Measurements from ENCODE around the gene KIF26B.

Gene KIF26B

DNA sequence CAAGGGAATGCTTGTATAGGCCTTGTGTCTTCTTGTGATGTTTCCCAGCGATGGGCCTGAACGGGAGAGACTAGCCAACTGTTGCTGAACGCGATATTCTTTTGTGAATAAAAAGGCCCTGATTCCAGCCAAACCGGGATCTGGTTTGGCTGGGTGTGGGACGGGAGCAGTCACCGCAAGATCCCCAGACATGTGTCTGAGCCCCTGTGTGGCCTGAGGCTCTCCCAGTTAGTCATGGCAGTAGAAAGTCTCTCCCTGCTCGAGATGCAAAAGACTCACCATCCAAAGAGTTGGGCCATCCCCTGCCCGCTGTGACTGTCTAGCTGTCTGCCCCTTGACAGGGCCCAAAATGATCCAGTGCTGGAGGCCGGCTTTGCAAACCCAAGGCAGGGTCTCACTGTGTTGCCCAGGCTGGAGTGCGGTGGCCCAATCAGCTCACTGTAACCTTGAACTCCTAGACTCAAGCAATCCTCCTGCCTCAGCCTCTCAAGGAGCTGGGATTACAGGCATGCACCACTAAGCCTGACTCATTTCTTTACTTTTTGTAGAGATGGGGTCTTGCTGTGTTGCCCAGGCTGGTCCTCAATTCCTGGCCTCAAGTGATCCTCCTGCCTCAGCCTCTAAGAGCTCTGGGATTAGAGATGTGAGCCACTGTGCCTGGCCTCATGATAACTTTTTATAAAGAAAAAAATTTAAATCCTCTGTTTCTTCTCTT, 56.4 kb downstream of the KIF26B start:
- no peak for DNase-seq

DNA sequence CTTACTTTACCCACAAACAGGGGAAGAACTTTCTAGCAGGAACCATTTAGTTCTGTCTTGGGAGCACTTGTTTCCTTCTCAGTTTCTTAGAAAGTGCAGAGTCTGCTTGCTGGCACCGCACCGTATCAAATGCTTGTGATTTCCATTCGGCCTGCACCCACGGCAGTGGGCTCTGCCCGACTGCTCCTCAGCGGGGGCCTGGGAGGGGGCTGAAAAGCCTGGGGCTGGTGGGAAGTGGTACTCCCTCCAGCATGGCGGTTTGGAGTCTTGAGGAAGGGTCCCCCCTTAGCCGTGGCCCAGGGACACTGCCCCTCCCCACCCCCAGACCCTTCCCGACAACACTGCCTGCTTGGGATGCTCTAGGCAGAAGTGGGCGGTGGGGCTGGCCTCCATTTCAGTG, 57.0 kb downstream of the KIF26B start:
- no peak for DNase-seq

DNA sequence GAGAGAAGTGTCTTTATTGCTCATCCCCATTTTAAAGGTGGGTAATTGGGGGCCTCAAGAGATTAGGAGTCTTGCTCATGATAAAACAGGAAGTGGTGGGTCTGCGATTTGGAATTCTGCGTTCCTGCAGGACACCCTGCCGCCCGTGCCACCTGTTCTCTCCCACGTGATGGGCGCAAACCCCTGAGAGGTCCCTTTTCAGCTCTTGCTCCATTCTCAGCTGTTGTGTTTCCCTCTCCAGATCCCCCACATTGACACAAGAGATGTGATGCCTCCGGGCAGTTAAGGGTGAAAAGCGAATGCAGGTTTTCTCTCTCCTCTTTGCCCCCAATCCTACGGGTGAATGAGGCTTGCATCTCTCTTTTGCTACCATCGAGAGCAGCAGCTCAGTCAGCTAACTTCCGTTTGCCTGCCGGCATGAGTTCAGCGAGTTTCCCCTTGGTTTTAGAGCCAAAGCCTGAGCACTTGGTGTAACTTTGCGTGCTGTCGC, 57.5 kb downstream of the KIF26B start:
- DNase-seq, result no peak

DNA sequence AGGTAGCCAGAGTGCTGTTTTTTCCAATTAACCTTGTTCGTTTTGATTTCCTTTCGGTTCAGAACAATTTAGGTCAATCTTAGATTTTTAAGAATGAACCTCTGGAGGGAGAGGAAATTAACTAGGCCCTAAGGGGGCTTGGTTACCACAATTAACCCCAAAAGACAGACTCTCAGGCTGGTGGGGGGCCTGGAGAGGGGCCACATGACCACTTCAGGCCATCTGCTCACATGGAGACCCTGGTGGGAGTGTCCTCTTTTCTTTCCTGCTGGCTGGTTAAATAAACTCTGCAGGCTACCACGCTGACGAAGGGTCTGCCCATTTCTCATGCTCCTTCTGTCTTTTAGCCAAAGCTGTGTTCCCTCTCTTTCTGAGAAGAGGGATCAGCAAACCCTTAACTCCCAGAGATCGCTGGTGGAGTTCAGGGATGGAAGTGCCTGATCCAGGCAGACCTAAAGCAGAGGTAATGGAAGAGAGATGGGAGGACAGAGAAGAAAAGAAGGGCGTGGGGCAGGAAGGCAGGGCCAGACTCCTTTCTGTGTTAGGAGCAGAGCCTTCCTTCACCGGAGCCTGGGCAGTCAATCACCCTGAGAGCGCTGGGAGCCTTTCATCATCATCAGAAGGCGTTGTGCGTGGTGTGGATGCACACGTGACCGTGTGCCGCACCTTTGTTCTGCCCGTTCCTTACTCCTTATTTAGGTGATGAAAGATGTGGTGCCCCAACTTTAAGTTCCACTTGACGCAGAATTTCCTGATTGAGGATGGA, 58.5 kb downstream of the KIF26B start:
- DNase-seq, result peak; percentile 70

DNA sequence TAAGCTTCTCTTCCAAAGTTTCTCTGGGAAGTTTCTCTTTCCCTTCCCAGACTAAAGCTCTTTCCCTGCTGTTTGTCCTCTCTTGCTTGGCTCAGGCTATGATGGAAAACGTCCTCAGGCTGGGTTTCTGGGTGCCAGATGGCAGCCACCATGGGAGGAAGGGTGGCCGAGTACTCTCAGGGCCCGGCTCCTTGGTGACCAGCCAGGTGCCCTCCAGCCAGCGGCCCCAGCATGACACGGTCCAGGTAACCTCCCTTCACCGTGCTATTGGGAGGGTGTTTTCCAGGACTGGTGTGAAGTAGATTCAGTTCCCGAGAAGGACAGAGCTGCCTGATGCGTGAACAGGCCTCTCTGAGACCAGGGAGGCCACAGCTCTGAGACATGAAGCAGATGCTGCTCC, 60.3 kb downstream of the KIF26B start:
- DNase-seq, result no peak

DNA sequence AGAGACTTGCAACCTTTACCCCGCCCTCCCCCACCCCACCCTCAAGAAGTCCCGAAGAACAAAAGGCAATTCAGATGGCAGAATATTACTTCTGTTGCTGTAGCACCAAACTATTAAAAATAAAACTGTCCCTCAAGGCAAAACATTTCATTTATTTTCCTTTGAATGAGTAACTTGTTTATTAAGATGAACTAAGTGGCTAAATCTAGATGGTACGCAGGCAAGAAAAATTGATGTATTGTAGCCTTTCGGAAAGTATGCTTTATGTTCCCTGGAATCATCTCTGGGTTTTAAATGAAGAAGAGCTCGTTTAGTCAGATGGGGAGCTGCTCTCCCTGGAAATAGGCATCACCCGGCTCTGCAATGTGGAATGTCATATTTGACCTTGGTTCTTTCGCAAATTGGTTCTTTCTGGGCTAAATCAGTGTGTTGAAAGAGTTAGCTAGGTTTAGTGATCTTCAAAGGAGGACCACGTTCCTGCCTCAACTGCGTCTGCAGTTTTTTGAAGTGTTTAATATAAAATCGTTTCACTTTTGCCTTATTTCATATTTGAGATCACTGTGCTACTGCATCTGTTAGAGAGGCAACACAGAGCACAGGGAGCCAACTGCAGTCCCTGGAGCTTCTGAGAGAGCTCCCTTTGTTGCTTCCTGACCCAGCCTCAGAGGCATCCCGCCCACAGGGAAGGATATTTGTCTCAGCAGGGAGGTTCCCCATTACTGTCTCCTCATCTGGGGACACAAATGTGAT, 61.8 kb downstream of the KIF26B start:
- peak; percentile 69 for DNase-seq

DNA sequence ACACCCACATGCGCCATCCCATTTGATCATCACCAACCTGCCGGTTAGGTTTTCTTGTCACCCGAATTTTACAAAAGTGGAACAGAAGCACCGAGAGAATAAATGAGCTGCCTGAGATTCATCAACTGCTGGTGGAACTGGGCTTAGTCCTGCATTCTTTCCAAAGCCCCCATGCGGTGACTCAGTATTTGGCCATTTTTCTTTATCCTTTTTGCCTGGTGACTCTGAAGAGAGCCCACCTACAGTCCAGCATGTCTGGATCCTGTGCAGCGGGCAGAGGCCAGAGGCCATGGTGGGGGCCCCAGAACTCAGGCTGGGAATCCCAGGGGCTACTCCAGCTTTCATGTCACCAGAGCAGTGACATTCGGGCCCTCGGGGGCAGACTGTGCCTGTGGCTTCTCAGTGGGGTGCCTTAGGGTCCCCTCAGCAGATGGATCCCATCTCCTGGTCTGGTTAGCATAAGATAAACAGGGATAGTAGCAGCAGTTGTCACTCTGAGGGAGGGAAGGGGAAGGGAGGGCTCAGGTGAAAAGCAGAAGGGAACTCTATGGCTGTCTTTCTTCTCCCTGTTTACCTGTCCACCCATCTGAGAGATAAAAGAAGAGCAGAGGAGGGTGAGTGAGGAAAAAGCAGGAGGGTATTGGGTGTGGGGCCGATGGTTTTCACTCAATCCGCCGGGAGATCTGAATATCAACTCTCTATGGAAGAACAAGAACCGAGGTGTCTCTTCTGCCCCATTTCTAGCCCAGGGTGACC, 63.2 kb downstream of the KIF26B start:
- no peak for DNase-seq

DNA sequence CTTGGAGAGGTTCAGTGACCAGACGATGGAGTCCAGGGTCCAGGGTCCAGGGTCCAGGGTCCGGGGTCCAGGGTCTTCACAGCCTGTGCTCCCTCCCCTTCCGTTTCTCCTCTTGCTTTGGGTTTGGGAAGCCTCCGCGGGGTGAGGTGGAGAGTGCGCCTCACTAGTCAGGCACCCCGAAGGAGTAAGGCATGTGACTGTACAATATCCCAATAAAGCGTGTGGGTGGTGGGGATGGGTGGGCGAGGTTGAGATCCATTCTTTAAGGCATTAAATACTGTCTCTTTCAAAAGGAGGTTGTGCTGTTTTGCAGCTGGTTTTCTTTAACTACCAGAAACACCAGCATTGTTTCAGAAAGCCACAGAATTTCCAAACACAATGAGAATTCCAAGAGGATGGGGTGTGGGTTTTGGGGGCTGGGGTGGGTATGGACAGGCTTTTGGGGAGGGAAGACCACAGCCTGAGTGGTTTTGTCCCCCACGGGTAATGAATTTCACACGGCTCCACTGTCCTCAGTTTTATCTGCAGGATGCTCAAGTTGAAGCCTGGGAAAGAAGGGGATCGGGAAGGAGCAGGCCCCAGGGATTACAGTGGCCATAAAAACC, 65.7 kb downstream of the KIF26B start:
- no peak for DNase-seq

DNA sequence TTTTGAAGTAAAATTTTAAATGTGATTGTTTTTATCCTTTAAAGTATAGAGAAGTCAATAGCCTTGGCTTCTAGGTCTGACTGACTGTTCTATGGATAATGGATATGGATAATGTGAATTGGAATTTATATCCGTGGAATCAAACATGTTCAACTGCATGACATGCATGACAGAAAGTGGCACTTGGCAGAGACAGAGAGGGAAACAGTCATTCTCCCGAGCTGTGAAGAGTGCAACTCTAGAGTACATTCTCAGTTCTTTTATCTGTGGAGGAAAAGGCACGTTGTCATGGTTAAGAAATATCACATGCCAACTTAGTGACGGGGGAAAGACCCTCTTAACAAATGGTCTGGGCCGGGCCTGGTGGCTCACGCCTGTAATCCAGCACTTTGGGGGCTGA, 67.0 kb downstream of the KIF26B start:
- no peak for DNase-seq

DNA sequence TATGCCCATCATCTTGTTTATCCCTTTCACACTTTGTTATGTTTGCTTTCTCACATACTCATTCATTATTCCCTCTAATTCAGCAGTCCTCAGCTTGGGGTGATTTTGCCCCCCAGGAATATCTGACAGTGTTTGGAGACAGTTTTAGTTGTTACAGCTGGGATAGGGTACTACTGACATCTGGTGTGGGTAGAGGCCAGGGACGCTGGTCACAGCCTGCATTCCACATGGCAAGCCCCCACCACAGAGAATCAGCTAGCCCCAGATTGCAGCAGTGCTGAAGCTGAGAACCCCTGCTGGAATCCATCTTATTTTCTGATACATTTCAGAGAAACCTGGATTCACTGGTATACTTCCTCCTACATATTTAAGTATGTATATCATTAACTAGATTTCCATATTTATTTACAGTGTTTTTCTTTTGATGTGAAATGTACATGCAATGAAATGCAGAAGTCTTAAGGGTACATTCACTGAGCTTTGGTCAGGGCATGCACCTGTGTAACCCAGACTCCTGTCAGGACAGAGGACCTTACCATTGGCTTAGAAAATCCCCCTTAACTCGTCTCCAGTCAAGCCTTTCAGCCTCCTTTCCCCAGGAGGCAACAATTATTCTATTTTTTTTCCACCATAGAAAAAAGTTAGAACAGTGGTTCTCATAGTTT, 68.3 kb downstream of the KIF26B start:
- no peak for DNase-seq

DNA sequence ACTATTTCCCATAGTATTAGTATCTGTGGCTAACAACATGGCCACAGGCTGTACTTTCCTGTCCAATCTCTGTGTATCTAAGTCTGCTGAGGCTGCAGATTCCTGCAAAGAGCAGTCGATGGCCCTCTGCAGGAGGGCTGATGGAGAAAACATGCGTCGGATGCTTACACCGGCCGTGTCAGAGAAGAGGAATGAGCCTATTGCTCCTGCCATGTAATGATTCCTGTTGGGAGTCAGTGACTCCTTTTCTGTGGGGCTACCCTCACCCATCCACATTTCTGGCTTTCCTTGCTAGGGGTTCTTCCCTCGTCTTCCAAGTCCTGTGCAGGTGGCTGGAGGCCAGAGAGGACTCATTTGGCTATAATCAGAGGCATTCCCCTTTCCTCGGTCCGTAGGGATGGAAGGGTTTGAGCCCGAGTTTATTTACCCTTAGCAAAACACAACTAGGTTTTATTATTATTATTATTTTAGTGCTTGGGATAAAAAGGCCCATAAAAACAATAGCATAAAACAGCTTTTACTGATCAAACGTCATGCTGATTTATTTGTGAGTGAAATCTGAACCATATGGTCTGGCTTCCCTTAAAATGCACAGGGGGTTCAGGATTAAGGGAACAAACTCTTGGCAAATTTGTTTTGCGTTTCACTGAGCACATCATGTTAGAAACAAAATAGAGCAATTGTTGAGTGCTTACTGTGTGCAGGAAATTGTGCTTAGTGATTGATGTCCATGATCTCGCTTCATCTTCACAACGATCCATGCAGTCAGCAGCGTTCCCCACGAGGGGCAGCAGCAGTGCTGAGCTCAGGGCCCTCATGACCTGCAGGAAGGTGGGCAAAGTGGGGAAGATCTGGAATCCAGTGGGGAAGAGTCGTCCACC, 70.8 kb downstream of the KIF26B start:
- peak; percentile 50 for DNase-seq

DNA sequence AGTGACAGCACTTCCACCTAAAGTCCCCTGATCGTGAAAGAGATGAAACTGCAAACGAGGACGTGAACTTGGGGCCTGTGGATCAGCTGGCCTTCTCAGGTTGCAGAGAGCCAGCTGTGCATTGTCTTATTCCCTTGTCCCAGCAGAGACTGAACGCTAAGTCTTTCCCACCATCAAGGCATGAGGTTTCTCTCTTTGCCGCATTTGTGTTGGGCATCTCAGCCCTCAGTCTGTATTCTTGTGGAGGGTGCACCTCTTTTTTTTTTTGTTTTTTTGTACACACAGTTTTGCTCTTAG, 71.4 kb downstream of the KIF26B start:
- DNase-seq, result no peak

DNA sequence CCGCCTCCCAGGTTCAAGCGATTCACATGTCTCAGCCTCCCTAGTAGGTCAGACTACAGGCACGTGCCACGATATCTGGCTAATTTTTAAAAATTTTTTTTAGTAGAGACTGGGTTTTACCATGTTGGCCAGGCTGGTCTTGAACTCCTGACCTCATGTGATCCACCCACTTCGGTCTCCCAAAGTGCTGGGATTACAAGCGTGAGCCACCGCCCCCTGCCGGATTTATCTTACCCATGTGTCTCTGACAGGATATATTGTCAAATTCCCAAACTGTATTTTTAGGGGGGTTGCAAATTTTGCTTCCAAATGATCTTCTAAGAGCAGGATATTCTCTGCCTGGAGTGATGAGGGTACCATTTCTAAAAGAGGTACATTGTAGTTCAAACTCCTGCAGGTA, 74.3 kb downstream of the KIF26B start:
- no peak for DNase-seq

DNA sequence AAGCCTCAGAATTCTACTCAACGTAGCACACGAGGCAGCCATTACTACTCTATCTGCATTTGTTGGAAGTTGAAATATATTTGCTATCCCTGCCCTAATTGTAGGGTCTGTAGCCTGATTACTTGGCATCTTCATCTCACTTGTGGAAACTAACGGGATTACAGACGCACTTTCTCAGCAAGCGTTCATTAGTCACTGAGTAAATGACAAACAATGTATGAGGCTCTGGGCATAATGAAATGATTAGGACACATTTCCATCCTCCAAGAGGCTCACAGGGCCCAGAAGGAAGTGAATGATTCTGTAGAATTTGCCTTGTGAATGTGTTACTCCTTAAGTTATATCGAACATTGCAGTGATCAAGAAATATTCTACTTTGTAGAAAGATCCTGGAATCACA, 78.1 kb downstream of the KIF26B start:
- peak; percentile 14 for DNase-seq

DNA sequence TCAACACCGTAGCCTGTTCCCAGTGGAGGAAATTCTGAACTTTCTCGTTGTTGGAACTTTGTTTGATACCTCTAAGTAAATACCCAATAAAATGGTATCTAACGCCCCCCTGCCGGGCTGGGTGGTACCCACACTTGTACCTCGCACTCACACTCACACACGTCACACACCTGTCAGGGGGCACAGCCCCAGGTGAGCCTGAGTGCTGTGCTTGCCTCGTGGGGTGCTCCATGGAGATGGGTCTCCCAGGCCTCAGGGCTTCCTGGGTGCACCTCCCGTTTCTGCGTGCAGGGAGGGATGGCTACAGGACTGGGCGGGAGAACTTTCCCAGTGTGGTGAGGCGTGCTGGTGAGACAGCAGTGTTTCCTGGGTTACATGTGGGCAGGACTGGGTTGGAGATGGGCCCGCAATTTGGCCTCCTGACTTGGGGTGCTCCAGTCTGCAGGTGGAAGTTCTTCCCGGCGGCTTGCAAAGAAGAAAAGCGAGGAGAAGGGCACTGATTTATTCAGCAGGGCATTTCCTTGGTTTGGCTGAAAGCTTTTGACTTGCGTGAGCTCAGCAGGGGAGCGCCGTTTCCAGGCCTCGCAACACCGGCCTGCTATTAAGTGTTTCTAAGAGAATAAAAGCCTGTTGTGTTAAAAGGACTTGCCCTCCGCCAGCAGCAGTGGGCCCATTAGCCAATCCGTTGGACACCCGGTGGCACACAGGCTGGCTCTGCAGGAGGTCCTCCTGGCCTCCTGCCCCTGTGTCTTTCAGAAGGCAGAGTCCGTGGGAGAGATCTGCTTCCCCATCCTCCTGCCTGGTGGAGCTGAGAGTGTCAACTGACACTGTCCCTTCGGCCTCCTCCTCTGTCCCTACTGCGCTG, 79.7 kb downstream of the KIF26B start:
- DNase-seq, result peak; percentile 88

DNA sequence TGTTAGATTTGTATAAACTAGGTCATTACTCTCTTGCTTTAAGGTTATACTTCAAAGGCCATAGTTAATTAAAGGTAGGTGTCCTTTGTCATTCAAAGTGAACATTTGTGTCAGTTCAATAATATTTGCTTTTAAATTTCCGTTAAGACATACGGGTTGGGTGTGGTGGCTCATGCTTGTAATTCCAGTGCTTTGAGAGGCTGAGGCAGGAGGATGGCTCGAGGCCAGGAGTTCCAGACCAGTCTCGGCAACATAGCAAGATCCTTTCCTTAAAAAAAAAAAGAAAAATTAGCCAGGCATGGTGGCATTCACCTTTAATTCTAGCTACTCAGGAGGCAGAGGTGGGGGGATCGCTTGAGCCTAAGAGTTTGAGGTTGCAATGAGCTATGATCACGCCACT, 80.4 kb downstream of the KIF26B start:
- DNase-seq, result no peak

DNA sequence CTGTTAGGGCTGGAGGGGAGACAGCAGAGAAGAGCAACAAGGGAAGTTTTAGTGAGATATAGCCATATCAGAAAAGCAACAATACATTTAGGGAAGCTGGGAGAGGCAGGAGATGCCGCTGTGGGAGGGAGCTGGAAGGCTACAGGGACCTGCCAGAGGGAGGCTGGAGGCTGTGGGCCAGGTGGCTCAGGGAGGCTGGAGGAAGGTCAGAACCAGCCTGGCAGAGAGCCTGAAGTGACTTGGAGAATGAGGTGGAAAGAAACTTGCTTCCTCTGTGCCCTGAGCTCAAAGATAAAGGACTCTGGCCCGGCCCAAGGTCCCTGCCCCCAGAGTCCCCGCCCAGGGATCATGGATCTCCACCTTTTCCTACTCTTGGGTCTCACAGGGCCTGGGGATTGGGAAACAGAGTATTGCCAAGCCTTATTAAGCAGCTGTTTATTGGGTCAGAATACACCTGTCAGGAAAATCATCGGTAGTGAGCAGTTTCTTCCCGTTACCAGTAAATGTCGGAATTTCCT, 85.9 kb downstream of the KIF26B start:
- DNase-seq, result no peak

DNA sequence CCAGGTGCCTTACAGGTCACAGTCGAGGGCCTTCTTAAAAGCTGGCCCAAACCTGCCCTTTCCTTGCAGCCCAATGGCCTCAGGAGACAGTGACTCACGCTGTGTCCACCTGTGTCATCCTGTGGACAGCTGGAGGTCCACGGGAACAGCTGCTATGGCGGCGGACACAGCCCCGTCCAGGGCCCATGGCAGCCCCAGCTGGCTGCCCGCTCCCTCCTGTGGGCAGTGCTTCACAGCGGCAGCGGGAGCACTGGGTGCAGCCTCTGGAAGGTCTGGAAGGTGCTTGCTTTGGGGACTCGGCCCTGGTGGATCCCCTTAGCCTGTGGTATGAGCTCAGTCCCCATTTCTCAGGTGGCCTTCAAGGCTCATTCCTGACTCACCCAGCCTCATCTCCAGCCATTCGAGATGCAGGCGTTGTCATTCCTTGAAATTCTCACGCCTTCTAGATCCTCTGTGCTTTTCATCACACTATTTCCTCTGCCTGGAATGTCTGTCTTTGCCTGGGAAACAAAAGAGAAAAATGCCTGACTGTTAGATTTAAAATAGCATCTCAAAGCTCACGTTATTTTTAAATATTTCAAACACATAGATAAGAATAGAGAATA, 86.8 kb downstream of the KIF26B start:
- DNase-seq, result no peak

DNA sequence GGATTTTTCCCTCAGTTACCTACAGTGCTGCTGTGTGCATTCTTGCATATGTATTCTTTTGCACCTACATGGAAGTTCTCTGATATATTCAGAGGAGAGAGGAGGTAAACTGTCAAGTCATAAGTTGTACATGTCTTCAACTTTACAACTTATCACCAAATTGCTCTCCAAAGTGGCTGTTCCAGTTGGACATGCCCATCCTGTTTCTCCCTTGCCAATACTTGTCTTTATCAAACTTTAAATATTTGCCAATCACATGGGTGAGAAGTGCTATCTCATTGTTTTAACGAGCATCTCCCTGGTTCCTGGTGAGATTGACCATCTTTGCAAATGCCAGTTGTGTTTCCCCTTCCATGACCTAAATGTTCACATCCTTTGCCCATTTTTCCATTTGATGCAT, 88.2 kb downstream of the KIF26B start:
- DNase-seq, result no peak

Data from retina (tissue), 1 donor.